Cerebellar cortex (tissue), 1 donor: Measurements from ENCODE around the gene NACC1.
A peak's percentile ranks its signal among the peaks of the same experiment; 100 is the strongest.
"Not testable (repeated sequence)": the region's sequence is repeated elsewhere in the genome, so short reads cannot be mapped to it uniquely, and the experiment has no call there.

ENCODE experiments used
- DNase-seq: peaks from one replicate; pipeline ENCODE4 v3.0.0-alpha.2; 2015; ENCODE audit warnings: low spot score

The NACC1 gene

DNA sequence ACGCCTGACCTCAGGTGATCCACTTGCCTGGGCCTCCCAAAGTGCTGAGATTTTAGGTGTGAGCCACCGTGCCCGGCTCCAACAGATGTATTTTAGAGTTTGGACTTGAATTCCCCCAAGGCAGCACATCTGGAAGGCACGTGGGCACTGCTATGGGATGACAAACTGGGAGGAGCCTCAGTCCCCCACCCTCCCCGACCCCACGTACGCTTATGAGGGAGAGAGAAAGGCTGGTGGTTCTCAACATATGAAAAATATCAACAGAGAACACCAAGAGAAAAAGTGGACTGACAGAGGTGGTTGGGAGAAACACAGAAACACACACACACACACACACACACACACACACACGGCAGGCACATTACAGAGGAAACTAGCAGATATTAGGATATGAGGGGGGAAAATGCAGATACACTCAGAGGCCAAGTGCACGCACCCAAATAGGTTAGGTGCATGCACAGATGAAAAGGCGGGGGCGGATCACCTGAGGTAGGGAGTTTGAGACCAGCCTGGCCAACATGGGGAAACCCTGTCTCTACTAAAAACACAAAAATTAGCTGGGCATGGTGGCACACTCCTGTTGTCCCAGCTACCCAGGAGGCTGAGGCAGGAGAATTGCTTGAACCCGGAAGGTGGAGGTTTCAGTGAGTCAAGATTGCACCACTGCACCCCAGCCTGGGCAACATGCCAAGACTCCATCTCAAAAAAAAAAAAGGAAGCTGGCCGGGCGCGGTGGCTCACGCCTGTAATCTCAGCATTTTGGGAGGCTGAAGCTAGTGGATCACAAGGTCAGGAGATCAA lies 28.9 kb downstream of the NACC1 start:
- DNase-seq: no peak

DNA sequence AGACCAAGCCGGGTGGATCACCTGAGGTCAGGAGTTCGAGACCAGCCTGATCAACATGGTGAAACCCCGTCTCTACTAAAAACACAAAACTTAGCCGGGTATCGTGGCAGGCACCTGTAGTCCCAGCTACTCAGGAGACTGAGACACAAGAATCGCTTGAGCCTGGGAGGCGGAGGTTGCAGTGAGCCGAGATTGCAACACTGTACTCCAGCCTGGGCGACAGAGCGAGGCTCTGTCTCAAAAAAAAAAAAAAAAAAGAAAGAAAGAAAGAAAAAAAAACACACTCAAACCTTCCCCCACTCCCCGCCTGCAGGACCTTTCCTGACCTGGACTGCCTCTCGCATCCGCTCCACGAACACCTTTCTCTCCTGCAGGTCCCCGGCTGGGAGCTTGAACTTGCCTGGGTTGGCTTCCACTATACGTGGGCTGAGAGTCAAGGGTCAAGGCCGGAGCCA lies 31.1 kb downstream of the NACC1 start:
- DNase-seq: not testable (repeated sequence)

DNA sequence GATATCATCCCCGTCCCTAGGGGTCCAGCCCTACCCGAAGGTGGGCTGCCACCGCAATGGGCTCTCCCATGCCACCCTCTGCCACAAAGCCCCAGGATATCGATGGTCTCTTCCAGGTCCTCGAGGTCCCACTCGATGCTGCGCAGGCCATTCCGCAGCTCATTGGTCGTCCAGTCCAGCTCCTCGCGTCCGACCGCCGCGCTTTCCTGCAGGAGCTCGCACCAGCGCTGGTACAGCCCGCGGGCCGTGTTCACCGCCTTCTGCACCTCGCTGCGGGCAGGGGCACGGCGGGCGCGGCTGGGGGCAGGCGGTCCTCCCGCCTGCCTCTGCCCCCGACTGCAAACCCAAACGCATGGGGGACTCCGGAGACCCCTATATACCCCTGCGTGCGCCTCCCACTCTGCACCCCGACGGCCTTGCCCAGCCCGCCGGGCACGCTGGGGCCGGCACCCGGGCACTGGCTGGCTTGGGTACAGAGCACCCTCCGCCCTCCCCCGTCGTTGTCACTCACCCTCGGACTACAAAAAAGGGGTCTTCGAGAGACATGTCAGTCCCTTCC lies 31.6 kb downstream of the NACC1 start:
- peak; percentile 44 for DNase-seq

DNA sequence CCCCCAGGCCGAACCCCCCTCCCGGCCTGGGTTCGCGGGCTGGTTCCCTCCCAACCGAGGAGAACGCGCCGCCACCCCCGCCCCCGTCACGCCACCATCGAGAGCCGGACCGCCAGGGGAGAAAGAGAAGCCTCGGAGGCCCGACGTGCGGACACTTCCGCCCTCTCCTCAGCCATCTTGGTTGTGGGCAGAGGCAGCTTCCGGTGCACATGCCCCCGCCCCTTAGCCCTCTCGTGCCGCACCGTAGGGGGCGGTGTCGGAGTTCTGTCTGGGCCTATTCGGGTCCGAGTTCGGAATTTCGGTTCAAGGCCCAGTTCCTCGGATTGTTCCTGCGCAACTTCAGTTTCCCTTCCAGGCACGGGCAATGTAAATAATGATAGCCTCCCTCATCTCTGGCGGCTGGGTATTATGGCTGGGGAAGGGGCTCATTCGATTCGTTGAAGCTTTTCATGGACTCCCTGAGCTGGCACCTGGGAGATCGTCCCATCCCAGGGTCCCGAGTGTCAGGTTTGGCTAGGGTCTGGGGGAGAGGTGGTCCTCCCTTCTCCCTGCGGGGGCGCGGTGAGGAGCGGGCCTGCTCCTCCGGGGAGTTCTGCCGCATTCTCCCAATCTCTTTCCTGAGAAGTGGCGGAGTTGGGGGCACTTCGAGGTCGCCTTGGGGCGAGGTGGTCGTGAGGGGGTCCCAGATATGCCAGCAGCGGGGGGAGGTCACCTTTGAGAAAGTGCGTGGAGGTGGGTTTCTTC lies 32.3 kb downstream of the NACC1 start, which contains the start of the genes IER2 and STX10:
TSS of gene IER2 (plus strand) at position 225 of the 744 bp plus-strand sequence. CDS start 2,776 bp downstream, outside the sequence.
TSS of gene STX10 (minus strand) at position 189 of the 744 bp plus-strand sequence. CDS start 202 bp downstream, outside the sequence.
- DNase-seq: peak; percentile 95

DNA sequence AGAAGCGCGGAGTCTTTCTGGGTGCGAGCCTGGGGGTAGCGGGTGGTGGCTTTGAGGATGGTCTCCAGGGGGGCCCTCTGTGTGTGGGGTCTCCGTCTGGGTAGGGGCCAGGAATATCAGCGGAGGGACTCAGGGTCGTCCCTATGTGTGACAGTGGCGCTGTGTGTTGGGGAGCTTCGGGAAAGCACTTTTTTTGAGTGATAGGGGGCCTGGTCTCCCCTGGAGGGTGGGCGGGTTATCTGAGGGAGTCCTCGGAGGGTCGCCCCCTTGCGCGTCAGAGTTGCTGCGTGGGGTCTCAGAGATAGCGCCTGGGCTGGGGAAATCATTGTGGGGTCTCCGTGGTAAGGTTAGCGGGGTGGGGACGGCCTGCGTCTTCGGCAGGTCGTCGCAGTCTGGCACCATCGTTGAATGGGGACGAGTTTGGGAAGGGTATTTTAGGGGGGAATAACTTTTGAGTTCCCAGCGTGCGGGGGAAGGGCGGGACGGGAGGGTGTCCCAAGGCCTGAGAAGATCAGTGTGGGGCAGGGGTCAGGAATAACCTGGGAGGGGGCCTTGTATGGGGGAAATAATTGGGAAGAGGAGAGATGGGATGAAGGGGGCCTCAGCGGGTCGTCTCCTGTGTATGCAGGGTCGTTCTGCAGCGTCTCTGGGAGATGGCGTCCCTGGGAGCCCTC lies 33.0 kb downstream of the NACC1 start:
- DNase-seq: peak; percentile 29

DNA sequence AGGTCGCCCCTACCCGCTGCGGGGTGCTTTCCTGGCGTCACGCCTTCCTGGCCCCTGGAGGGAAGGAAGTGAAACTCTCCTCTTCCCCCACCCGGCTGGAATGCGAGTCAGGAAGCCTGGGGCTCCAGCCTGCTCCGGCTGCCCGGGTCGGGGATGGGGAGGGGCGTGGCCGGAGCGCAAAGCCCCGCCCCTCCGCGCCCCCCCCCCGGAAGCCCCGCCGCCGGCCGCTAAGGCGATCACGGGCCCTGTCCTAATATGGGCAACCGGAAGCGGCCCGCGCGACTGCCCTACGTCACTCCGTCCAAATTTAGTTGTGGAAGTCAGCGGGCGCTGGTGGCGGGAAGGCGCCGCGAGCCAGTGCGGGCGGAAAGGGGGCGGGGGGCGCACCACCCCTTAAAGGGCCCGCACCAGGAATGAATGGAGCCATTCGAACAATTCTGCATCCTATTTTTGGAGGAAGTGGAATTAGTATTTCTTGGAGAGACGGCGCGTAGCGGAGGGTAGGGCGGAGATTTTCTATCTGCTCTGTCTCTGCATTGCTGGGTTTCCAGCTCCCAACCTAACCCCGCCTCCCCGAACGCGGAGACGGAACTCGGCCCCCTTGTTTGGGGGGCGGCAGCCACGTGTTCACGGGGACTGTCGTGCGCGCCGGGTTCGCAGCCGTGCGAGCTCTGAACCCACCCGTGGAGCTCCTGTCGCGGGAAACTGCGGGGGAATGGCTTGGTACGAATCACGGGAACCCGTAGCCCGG lies 33.7 kb downstream of the NACC1 start:
- peak; percentile 97 for DNase-seq

DNA sequence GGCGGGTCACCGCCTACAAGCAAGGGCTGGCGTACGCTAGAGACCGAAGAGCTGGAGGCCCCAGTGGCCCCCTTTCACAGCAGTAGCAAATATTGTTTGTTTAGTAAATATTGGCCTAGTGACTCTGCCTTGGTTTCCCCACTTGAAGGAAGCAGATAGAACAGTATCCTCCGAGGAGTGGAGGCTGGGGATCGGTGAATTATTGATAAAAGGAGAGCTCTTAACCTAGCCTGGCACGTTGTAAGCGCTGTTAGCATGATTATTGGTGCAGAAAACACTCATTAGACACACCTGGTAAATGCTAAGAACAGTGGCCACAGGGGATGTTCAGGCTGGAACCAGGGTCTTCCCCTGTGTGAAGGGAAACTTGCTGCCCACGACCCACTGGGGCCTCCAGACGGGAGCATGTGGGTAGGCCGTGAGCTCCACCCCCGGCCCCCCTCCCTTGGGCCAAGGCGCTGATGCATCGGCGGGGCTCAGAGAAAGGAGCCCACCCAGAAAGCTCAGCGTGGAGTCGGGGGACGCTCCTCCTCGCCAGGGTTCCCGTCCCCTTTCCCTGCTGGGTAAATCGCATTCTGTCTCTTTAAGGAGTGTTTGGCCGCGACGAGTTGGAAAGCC lies 34.4 kb downstream of the NACC1 start:
- DNase-seq: no peak

DNA sequence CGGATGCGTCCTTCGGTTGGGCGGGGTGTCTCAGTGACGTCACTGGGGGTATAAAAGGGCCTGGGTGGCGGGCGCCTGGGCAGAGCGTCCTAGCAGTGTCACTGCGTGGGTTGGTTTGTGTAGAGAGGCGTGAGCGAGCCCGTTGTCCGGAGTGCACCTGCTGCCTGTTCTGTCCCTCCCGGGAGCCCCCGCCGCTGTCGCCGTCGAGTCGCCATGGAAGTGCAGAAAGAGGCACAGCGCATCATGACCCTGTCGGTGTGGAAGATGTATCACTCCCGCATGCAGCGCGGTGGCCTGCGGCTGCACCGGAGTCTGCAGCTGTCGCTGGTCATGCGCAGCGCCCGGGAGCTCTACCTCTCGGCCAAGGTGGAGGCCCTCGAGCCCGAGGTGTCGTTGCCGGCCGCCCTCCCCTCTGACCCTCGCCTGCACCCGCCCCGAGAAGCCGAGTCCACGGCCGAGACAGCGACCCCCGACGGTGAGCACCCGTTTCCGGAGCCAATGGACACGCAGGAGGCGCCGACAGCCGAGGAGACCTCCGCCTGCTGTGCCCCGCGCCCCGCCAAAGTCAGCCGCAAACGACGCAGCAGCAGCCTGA lies 35.0 kb downstream of the NACC1 start:
- DNase-seq: peak; percentile 98

DNA sequence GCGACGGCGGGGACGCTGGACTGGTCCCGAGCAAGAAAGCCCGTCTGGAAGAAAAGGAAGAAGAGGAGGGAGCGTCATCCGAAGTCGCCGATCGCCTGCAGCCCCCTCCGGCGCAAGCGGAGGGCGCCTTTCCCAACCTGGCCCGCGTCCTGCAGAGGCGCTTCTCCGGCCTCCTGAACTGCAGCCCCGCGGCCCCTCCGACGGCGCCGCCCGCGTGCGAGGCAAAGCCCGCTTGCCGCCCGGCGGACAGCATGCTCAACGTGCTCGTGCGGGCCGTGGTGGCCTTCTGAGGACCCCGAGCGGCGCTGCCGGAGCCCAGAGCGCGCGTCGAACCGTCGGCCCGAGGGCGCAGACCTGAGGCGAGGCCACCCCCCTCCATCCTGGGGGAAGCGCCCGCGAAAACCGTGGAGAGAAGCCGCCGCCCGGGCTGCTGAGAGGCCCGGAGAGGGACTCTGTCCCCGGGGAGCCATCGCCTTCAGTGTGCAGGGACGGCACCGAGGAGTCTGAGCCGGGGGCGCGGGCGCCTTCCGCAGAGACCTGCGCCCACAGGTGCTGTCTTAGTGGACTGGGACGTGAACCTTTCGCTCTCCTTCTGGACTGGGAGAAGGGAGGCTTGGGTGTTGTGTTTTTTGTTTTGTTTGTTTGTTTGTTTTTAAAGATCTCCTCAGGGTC lies 35.6 kb downstream of the NACC1 start:
- DNase-seq: no peak

DNA sequence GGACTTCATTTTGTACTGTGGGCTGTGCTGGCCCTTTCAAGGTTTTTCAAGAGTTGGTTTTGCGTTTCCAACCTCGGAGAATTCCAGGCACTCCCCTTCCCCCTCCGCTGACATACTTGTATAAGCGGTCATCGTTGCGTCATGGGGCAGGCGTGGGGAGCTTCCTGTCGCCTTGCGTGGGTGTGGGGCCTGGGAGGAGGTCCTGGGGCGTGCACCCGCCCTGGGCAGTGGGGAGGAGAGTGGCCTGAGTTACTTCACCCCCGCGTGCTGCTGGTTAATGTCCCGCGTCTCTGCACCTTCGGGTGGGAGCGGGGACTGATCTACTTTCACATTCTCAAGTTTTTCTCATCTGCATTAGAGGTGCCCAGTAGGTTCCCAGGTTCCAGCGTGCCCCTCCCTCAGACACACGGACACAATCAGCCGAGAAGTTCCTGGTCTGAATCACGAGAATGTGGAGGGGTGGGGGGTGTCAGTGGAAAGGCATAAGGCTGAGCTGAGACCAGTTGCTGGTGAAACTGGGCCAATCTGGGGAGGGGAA lies 36.2 kb downstream of the NACC1 start:
- DNase-seq: peak; percentile 61

DNA sequence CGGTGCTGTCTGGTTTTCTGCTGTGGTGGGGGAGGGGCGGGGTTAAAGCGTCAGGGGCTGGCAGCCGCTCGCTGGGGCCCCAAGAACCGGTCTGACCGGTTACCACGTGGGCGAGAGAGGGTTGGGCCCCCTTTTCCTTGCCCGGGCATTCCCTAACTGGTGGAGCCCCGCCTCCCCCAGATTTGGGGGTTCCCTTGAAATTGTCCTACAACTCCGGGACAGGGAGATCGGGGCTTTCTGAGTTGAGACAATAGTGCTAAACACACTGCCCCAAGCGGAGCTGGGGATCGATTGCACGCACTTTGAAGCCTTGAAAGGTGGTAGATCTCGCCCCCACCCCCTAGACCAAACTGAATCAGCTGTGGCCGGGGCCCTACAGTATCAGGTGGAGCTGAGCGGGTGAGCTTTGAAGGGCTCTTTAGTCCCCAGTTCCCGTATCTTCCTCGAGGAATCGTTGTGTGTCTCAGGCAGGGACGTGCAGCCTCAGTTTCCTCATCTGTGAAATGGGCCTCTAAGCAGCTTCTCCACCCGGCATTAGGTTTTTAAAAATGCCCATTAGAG lies 36.9 kb downstream of the NACC1 start:
- peak; percentile 68 for DNase-seq

DNA sequence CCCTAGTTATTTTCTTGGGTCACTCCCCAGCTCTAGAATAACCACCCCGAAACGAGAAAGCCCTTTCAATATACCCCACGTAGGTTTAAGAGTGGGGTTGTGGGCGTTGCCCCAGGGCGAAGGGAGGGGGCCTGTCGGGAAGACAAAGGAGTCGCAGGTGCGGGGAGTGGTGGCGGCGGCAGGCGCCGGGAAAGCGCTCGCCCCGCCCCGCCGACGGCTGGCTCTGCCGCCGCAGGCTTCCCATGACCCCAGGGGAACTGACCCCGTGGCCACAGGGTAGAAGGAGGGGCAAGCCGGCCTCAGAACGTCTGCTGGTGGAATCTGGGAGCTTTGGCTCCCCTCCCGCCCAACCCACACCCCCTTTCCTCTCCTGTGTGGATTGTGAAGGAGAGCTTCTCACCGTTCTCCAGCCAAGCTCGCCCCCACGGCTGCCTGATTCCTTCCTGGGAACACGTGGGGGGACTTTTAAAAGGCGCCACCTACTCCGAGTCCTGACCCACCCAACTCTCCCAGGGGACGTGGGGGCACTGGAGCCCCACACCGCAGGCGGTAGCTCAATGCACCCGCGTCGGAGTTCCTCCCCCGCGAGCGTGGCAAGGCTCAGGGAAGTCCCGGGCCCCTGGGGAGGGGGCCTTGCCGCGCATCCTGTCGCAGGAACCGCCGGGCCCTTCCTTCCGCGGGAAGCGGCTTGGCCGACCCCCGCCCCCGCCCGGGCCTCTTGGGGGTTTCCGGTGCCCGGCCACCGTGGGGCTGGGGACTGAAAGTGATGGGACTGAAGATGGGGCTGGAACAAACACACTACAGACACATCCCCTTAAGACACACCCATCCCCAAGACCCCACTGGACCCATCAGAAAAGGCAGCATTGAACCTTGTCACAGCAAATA lies 37.7 kb downstream of the NACC1 start:
- DNase-seq: peak; percentile 72

DNA sequence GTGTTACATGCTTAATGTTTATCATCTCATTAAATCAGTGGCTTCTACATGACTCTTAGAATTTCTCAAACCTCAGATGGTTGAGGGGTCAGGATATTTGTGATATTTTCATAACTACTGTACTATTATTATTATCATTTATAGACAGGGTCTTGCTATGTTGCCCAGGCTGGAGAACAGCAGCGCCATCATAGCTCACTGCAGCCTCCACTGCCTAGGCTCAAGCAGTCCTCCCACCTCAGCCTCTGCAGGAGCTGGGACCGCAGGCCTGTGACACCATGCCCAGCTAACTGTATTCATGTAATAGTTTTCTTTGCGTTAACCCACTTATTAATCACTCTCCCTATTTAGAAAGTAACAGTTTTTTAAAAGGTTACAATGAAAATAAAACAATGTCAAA lies 41.6 kb downstream of the NACC1 start:
- no peak for DNase-seq

DNA sequence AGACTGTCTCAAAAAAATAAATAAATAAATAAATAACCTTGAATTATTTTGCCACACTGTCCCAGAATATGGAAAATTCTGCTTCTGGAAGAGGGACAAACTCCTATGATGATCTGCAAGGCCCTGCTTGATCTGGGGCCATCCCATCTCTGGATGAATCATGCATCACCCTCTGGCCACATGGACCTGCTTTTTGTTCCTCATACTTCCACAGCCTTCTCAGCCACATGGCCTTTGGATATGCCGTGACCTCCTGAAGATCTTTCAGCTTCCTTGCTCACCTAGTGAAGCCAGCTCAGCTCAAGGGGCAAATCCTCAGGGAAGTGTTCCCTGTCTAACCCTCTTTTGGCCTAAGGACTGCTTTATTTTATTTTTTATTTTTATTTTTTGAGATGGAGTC lies 42.5 kb downstream of the NACC1 start:
- no peak for DNase-seq

DNA sequence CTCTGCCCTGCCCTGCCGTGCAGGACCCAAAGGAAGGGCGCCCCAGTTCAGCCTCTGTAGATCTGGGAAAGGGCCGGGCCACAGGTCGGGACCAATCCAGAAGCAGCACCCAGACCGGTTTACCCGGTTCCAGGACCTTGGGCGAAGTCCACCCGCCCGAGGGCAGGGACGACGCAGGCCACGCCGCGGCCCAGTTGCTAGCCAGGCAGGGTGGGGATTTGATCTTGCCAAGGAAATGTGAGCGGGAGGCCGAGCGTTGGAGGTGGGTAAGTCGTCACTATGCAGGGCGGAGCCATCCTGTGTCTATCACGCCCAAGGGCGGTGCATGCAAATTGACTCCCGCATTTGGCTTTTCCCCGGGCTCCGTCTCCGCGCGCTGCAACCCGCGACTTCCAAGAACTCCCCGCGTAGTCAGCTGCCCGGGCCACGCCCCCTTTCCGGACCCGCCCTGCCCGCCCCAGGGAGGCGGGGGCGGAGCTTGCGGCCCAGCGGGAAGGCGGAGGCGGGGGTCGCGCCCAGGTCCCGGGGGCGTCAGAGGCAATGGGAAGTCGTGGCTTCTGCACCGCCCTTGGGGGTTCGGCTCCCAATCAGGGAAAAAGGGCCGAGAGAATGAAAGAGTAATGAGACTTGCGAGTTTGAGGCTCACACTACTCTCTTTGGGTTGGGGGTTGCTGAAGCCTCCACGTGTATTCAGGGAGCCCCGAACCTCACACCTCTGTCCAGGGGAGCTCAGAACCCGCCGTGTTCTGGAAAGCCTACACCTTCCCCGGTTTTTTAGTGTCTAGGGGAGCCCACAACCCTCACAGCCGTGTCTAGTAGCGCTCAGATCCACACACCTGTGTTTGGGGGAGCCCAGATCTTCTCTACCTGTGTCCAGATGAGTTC lies 44.9 kb downstream of the NACC1 start:
- DNase-seq: peak; percentile 96

DNA sequence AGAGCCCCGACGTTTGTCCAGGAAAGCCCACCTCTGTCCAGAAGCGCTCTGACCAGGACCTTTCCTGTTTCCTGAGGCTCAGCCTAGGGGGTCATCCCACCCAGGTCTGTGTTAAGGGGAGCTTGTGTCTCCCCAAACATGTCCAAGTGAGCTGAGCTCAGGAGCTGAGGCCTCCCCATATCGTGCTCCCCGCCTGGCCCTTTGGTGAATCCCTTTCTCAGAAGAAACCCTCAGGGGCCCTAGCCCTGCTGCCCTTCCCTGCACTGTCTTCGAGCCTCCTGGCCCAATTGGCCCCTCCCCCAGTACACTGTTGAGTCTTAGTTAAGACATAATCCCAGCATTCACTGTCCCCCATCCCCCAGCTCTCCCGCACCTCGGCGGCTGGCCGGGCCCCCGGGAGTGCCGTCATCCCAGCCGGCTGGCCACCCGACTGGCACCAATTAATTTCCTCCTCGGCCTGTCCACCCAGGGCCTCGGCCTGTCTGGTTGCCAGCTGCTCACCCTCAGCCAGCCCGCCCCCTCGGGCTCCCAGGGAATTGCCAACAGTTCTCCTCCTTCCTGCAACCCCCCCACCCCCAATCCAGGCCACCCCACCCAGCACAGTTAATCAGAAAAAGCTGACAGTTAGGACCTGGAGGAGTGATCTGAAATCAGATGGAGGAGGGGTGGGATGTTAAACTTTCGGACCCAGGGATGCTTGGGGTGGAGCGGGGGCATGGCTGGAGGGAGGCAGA lies 45.7 kb downstream of the NACC1 start:
- peak; percentile 78 for DNase-seq
